ENCODE results near the gene CAMK2D.

Gene CAMK2D

GRCh38 chr4:113472864-113473263 is 288.7 kb downstream of the CAMK2D start:
- H3K18ac ChIP-seq (ENCODE audit: low read length), result no peak overlapping the region
- H2BK5ac ChIP-seq (ENCODE audit: low read length), result no peak overlapping the region
- H3K79me2 ChIP-seq (ENCODE audit: control insufficient read depth, insufficient read depth, low read length), result no peaks in the 10 kb centered on the region
- no peak overlapping the region for H3K27ac ChIP-seq (ENCODE audit: low read depth, low read length)
- no peak overlapping the region for H3K4me2 ChIP-seq (ENCODE audit: low read length)
- H2BK120ac ChIP-seq (ENCODE audit: low read depth, low read length), result no peak overlapping the region
- no peak for DNase-seq
- H3K27me3 ChIP-seq (ENCODE audit: insufficient read depth, low read length, poor library complexity), result no peaks in the 10 kb centered on the region
- H3K56ac ChIP-seq (ENCODE audit: low read length), result no peak overlapping the region
- WGBS (ENCODE audit: extremely low coverage, insufficient coverage, low lambda C conversion rate), result no CpG with 5 or more reads among the region's 1 CpG
- no peak overlapping the region for H4K8ac ChIP-seq (ENCODE audit: low read depth, low read length)
- H2AK5ac ChIP-seq (ENCODE audit: low read length), result no peak overlapping the region
- no peak overlapping the region for H3K23ac ChIP-seq (ENCODE audit: low read length)
- no peak overlapping the region for H3K4ac ChIP-seq (ENCODE audit: low read depth, low read length)
- no peak overlapping the region for H4K5ac ChIP-seq (ENCODE audit: low read length)
- H3K79me1 ChIP-seq (ENCODE audit: low read length), result no peaks in the 10 kb centered on the region
- H2BK15ac ChIP-seq (replicated peaks; ENCODE audit: low read depth), result no peak overlapping the region
- no peak overlapping the region for H3K9ac ChIP-seq (ENCODE audit: low read length)
- no peaks in the 10 kb centered on the region for H3K36me3 ChIP-seq (ENCODE audit: control insufficient read depth, insufficient read depth, low read length)
- no peaks in the 10 kb centered on the region for H3K4me1 ChIP-seq (ENCODE audit: control insufficient read depth, low read depth, low read length)
- no peak overlapping the region for H3K4me3 ChIP-seq (ENCODE audit: low read length)

- no peaks in the 10 kb centered on the region for H3K36me3 ChIP-seq (ENCODE audit: control insufficient read depth, insufficient read depth, low read length)
- no peak overlapping the region for H3K9ac ChIP-seq (ENCODE audit: low read length)
- no peak overlapping the region for H3K23ac ChIP-seq (ENCODE audit: low read length)
- no peak overlapping the region for H3K27ac ChIP-seq (ENCODE audit: low read depth, low read length)
- H3K56ac ChIP-seq (ENCODE audit: low read length), result no peak overlapping the region
- no peak for DNase-seq
- no peaks in the 10 kb centered on the region for H3K79me2 ChIP-seq (ENCODE audit: control insufficient read depth, insufficient read depth, low read length)
- H4K8ac ChIP-seq (ENCODE audit: low read depth, low read length), result no peak overlapping the region
- H3K4me2 ChIP-seq (ENCODE audit: low read length), result no peak overlapping the region
- WGBS (ENCODE audit: extremely low coverage, insufficient coverage, low lambda C conversion rate), result no CpG with 5 or more reads among the region's 4 CpGs
- H2BK15ac ChIP-seq (replicated peaks; ENCODE audit: low read depth), result no peak overlapping the region
- H3K4ac ChIP-seq (ENCODE audit: low read depth, low read length), result no peak overlapping the region
- no peak overlapping the region for H2BK5ac ChIP-seq (ENCODE audit: low read length)
- no peaks in the 10 kb centered on the region for H3K79me1 ChIP-seq (ENCODE audit: low read length)
- no peaks in the 10 kb centered on the region for H3K27me3 ChIP-seq (ENCODE audit: insufficient read depth, low read length, poor library complexity)
- no peak overlapping the region for H4K5ac ChIP-seq (ENCODE audit: low read length)
- H2AK5ac ChIP-seq (ENCODE audit: low read length), result no peak overlapping the region
- H2BK120ac ChIP-seq (ENCODE audit: low read depth, low read length), result no peak overlapping the region
- H3K4me3 ChIP-seq (ENCODE audit: low read length), result no peak overlapping the region
- no peak overlapping the region for H3K18ac ChIP-seq (ENCODE audit: low read length)
- no peaks in the 10 kb centered on the region for H3K4me1 ChIP-seq (ENCODE audit: control insufficient read depth, low read depth, low read length)
Observed at GRCh38 chr4:113471146-113471860, 290.2 kb downstream of the CAMK2D start.

GRCh38 chr4:113469926-113470325 is 291.6 kb downstream of the CAMK2D start:
- H4K5ac ChIP-seq (ENCODE audit: low read length), result no peak overlapping the region
- no peak overlapping the region for H3K4me3 ChIP-seq (ENCODE audit: low read length)
- no peak overlapping the region for H3K9ac ChIP-seq (ENCODE audit: low read length)
- no peaks in the 10 kb centered on the region for H3K36me3 ChIP-seq (ENCODE audit: control insufficient read depth, insufficient read depth, low read length)
- H3K23ac ChIP-seq (ENCODE audit: low read length), result no peak overlapping the region
- no peak overlapping the region for H3K56ac ChIP-seq (ENCODE audit: low read length)
- no peak overlapping the region for H2BK15ac ChIP-seq (replicated peaks; ENCODE audit: low read depth)
- no peak overlapping the region for H2BK5ac ChIP-seq (ENCODE audit: low read length)
- no peak overlapping the region for H3K18ac ChIP-seq (ENCODE audit: low read length)
- no peaks in the 10 kb centered on the region for H3K27me3 ChIP-seq (ENCODE audit: insufficient read depth, low read length, poor library complexity)
- H3K79me1 ChIP-seq (ENCODE audit: low read length), result no peaks in the 10 kb centered on the region
- DNase-seq, result no peak
- H3K27ac ChIP-seq (ENCODE audit: low read depth, low read length), result no peak overlapping the region
- no CpG with 5 or more reads among the region's 1 CpG for WGBS (ENCODE audit: extremely low coverage, insufficient coverage, low lambda C conversion rate)
- no peak overlapping the region for H2AK5ac ChIP-seq (ENCODE audit: low read length)
- no peaks in the 10 kb centered on the region for H3K79me2 ChIP-seq (ENCODE audit: control insufficient read depth, insufficient read depth, low read length)
- no peak overlapping the region for H2BK120ac ChIP-seq (ENCODE audit: low read depth, low read length)
- H3K4me2 ChIP-seq (ENCODE audit: low read length), result no peak overlapping the region
- no peak overlapping the region for H4K8ac ChIP-seq (ENCODE audit: low read depth, low read length)
- H3K4ac ChIP-seq (ENCODE audit: low read depth, low read length), result no peak overlapping the region
- no peaks in the 10 kb centered on the region for H3K4me1 ChIP-seq (ENCODE audit: control insufficient read depth, low read depth, low read length)

GRCh38 chr4:113469023-113469390 is 292.5 kb downstream of the CAMK2D start:
- Histone ChIP-seq H3K23ac (ENCODE audit: low read length) (no peak overlapping the region), H3K4ac (ENCODE audit: low read depth, low read length) (no peak overlapping the region), H3K4me2 (ENCODE audit: low read length) (no peak overlapping the region), H3K27ac (ENCODE audit: low read depth, low read length) (no peak overlapping the region), H2BK15ac (replicated peaks; ENCODE audit: low read depth) (no peak overlapping the region), H2AK5ac (ENCODE audit: low read length) (no peak overlapping the region), H4K8ac (ENCODE audit: low read depth, low read length) (no peak overlapping the region), H3K4me3 (ENCODE audit: low read length) (no peak overlapping the region), H3K27me3 (ENCODE audit: insufficient read depth, low read length, poor library complexity) (no peaks in the 10 kb centered on the region), H3K4me1 (ENCODE audit: control insufficient read depth, low read depth, low read length) (no peaks in the 10 kb centered on the region), H3K18ac (ENCODE audit: low read length) (no peak overlapping the region), H3K9ac (ENCODE audit: low read length) (no peak overlapping the region), H2BK120ac (ENCODE audit: low read depth, low read length) (no peak overlapping the region), H3K79me1 (ENCODE audit: low read length) (no peaks in the 10 kb centered on the region), H3K36me3 (ENCODE audit: control insufficient read depth, insufficient read depth, low read length) (no peaks in the 10 kb centered on the region), H4K5ac (ENCODE audit: low read length) (no peak overlapping the region), H3K56ac (ENCODE audit: low read length) (no peak overlapping the region), H2BK5ac (ENCODE audit: low read length) (no peak overlapping the region), H3K79me2 (ENCODE audit: control insufficient read depth, insufficient read depth, low read length) (no peaks in the 10 kb centered on the region)
- WGBS (ENCODE audit: extremely low coverage, insufficient coverage, low lambda C conversion rate), result no CpG with 5 or more reads among the region's 1 CpG
- DNase-seq, result peak; percentile 24

- Histone ChIP-seq H2BK5ac (ENCODE audit: low read length) (no peak overlapping the region), H3K36me3 (ENCODE audit: control insufficient read depth, insufficient read depth, low read length) (no peaks in the 10 kb centered on the region), H3K27me3 (ENCODE audit: insufficient read depth, low read length, poor library complexity) (no peaks in the 10 kb centered on the region), H3K4ac (ENCODE audit: low read depth, low read length) (no peak overlapping the region), H3K18ac (ENCODE audit: low read length) (no peak overlapping the region), H4K8ac (ENCODE audit: low read depth, low read length) (no peak overlapping the region), H3K4me1 (ENCODE audit: control insufficient read depth, low read depth, low read length) (no peaks in the 10 kb centered on the region), H3K4me3 (ENCODE audit: low read length) (no peak overlapping the region), H3K23ac (ENCODE audit: low read length) (no peak overlapping the region), H2BK15ac (replicated peaks; ENCODE audit: low read depth) (no peak overlapping the region), H3K79me2 (ENCODE audit: control insufficient read depth, insufficient read depth, low read length) (no peaks in the 10 kb centered on the region), H4K5ac (ENCODE audit: low read length) (no peak overlapping the region), H3K79me1 (ENCODE audit: low read length) (no peaks in the 10 kb centered on the region), H3K9ac (ENCODE audit: low read length) (no peak overlapping the region), H2AK5ac (ENCODE audit: low read length) (no peak overlapping the region), H3K27ac (ENCODE audit: low read depth, low read length) (peak overlapping the region; percentile 29), H3K56ac (ENCODE audit: low read length) (no peak overlapping the region), H3K4me2 (ENCODE audit: low read length) (no peak overlapping the region), H2BK120ac (ENCODE audit: low read depth, low read length) (no peak overlapping the region)
- no CpG with 5 or more reads among the region's 8 CpGs for WGBS (ENCODE audit: extremely low coverage, insufficient coverage, low lambda C conversion rate)
- peak; percentile 96 for DNase-seq
Observed at GRCh38 chr4:113468165-113469022, 293.1 kb downstream of the CAMK2D start.

Measured in mesendoderm (in vitro differentiated cells).